GM03348 (cell line): ENCODE results near the gene TP63.

Experiments used
- DNase-seq: peaks from one replicate; pipeline ENCODE4 v3.0.0; 2012; ENCODE audit warnings: low spot score

The TP63 gene

GRCh38 chr3:189779166-189779565, 148.0 kb downstream of the TP63 start:
- no peak for DNase-seq

DNA sequence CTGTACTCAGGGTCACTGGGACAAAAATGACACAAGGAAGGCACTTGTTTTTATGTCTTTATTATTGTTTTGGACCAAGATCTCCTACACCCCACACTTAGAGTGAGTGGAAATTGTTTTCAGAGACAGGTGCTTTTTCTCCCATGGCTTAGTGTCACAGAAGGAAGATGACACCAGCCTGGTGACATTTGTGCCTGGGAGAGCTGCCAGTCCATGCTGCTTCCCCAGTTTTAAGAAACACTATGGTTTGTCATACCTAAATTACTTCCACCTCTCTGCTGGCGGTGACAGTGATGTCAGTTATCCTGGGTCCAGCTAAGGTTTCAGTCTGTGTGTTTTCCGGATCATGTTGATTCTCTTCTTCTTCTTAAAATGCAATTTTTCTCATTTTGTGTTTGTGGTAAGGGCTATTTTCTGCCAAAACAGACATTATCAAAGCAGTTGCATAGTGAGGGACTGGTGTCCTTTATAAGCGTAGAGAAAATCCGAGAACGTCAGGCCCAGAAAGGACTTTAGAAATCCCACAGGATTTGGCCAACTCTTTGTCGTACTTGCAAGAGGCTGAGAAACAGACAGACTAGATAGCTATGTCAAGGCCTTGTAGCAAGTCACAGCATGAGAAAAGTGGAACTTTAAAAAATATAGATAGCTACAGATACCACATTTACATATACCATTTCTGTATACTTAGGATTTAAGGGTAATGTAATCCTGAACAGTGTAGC, 149.5 kb downstream of the TP63 start:
- DNase-seq: no peak

- DNase-seq: no peak
These were observed 150.2 kb downstream of the TP63 start for GRCh38 chr3:189781415-189781814.

- no peak for DNase-seq
These were observed 155.4 kb downstream of the TP63 start for GRCh38 chr3:189786479-189787064.

GRCh38 chr3:189787191-189787590, 156.0 kb downstream of the TP63 start:
- DNase-seq: no peak

- peak; percentile 32 for DNase-seq
These were observed 156.4 kb downstream of the TP63 start for GRCh38 chr3:189787632-189788031.

- no peak for DNase-seq
These were observed 158.2 kb downstream of the TP63 start for GRCh38 chr3:189789432-189789831.

DNA sequence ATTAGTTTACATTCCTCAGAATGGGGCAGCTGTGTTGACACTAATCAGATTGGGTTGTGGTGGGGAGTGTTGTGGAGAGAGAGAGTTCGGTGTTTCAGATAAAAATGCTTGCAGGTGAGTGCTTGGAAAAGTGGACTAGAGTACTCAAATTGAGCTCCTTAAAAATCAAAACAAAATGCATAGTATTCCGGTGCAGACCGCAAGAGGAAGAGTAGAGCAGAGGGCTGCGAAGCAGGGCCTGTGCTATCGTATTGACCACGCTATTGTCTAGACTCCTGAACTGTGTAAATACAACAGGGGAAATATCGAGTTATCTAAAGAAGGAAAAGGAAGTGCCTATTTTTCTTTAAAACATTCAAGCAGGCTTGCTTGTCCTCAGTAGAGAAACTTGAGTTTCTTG, 159.5 kb downstream of the TP63 start:
- DNase-seq: no peak

DNA sequence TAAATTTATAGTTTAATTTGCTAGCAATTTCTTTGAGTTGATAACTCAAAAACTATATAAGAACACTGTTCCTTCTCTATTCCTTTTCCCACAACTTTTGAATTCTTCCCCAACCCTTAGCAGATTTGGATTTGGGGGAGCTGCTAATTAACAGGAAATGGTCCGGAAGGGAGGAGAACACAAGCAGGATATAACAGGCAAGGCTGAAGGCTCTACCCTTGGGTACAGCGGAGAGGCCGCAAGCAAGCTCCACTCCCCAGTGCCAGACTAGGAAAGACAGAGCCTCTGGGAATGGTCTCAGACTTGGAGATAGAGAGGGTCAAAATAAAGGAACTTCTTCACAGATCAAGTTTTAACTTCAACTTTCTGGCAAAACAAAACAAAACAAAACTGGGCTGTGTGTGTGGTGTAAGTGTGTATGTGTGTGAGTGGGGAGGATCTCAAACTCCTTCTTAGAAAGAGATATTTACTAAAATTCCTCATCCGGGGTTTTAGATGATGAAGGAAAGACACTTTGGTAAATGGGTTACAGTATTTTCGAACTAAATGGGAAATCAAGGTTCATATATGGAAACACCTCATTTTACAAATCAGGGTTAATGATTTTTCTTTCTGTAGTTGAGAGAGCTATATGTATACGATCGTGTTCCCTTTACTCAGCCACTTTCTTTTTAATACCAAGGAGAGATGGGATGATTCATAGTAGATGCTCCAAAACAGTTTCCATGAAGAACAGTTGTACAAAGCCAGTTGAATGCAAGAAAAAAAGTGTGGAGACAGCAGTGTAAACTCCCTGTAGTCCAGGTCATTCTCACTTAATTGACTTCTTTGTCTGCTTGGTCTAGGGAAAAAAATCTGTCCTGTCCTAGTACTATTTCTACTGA, 161.1 kb downstream of the TP63 start:
- DNase-seq: no peak

DNA sequence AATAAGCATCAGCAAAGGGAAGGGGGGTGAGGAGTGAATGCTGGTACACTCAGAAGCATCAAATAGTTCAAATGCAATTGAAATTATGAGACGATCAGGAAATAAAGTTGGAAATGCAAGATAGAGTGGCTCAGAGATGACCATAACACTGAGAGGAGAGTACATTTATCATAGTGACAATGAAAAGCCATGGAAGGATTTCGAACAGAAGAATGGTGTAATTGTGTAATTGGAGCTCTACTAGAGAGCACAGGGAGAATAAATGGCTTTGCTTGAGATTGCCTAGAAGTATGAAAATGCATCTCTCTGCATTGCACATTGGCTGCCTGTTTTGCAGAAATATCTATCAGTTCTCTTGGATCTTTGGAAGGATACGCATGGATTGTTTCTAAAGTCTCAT, 163.3 kb downstream of the TP63 start:
- DNase-seq: no peak

- DNase-seq: no peak
These were observed 166.0 kb downstream of the TP63 start for GRCh38 chr3:189797103-189797750.

- no peak for DNase-seq
These were observed 168.2 kb downstream of the TP63 start for GRCh38 chr3:189799366-189799765.

GRCh38 chr3:189800436-189800835, 169.2 kb downstream of the TP63 start:
- DNase-seq: no peak

DNA sequence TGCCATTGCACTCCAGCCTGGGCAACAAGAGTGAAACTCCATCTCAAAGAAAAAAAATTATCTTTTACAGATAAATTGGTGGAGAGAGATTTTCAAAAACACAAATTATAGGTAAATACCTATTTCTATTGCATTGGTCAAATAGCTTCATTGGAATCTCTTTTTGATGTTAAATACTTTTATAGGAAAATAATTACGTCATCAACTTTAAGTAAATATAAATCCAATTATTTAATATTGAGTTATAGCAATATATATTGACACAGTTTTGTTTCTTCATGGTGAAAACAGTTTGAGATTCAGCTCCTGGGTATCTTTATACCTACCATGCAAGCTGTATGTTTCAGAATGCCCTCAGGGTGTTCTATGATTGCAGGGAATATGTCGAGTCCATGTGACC, 172.1 kb downstream of the TP63 start:
- no peak for DNase-seq

GRCh38 chr3:189805375-189806067, 174.3 kb downstream of the TP63 start:
- DNase-seq: no peak

DNA sequence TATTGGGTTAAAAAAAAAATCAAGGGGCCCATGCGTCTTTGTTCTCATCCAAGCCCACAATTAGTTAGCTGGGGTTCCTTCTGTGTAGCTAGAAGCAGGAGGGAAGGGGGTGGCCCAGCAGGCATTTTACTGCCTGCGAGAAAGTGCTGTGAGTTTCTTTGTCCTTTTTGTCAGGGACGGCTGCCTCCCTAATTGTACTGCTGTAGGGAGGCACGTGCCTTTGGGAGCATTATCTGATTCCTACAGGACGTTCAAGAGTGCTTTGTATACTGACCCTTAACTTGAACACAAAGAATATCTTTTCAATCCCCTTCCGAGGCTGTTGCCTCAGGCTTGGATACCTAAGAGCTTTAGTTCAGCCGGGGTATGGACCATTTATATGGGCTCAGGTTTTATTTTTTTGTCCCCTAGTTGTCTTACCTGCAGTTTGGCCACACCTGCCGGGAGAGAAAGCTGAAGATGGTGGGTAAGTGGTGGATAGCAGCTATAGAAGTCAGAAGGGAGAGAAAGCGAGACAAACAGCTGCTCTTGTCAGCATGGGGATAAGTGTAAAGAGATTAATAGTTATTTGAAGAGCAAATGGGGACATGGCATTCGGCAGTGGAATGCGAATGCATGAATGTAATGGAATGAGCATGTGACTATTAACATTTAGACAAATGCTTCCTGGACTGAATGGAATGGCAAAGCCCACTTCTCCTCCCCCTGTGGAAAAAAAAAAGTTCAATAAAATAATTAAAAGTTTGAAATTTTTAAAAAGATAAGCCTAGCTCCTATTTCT, 175.2 kb downstream of the TP63 start:
- DNase-seq: peak; percentile 16

DNA sequence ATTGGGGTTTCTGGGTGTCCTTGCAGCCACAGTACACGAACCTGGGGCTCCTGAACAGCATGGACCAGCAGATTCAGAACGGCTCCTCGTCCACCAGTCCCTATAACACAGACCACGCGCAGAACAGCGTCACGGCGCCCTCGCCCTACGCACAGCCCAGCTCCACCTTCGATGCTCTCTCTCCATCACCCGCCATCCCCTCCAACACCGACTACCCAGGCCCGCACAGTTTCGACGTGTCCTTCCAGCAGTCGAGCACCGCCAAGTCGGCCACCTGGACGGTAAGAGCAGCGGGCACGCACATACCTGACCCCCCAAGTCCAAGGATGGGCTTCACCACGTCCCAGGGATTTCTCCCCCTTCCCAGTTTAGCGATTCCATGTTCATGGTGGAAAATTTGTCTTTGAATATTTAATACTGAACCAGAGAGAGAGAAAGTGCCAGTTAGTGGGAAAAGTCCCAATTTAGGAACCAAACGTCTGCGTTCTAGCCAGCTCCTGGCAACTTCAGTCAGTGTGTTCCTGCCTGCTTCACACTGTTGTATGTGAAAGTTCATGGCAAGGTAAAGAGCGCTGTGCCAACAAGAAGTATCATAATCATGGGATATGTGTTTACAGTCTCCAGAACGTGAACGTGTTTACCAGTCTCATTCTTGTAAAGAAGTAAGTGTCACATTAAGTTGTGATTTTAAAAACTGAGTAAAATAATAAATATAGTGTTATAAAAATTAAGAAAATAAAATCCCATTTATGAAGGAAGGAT, 177.2 kb downstream of the TP63 start:
- DNase-seq: no peak

GRCh38 chr3:189809583-189809982, 178.4 kb downstream of the TP63 start:
- no peak for DNase-seq

GRCh38 chr3:189812806-189813465, 181.7 kb downstream of the TP63 start:
- no peak for DNase-seq
